Vagina (tissue), 2 donors: Measurements from ENCODE around the gene SOCS4. TPM values are rescaled to one million over a fixed set of nuclear protein-coding genes. Genes with fewer than 3 reads are reported as not detected.

ENCODE experiments used
- DNase-seq, 2 donors: peaks; one replicate each; pipeline ENCODE4 v3.0.0-alpha.2; 2017; ENCODE audit errors: extremely low spot score in 2 of 2
- H3K27ac ChIP-seq: fragments of 200-600 bp; sonication (generic); one replicate; pipeline ENCODE4 v1.5.1; 2019
- H3K27me3 ChIP-seq: fragments of 200-600 bp; sonication (generic); one replicate; pipeline ENCODE4 v1.5.1; 2019
- H3K36me3 ChIP-seq, 2 donors: fragments of 200-600 bp; sonication (generic); one replicate each; pipeline ENCODE4 v1.5.1; 2017 to 2019
- H3K4me1 ChIP-seq: fragments of 200-600 bp; sonication (generic); one replicate; pipeline ENCODE4 v1.5.1; 2019
- H3K4me3 ChIP-seq, 2 donors: fragments of 200-600 bp; sonication (generic); 1 replicate in 1 of 2; 2 replicates in 1 of 2; pipeline ENCODE4 v1.5.1; 2016 to 2019
- H3K9me3 ChIP-seq: fragments of 200-600 bp; sonication (generic); one replicate; pipeline ENCODE4 v1.5.1; 2019
- POLR2A ChIP-seq, 2 donors: fragments of 450-650 bp; IDR thresholded peaks; one replicate each; pipeline ENCODE4 v1.6.1; 2017; ENCODE audit warnings: antibody characterized with exemption in 2 of 2, mild to moderate bottlenecking in 2 of 2, moderate library complexity in 2 of 2
- POLR2AphosphoS5 ChIP-seq, 2 donors: sonication (generic); formaldehyde crosslinking; IDR thresholded peaks; one replicate each; pipeline ENCODE4 v1.9.0; 2017; ENCODE audit warnings: antibody characterized with exemption in 2 of 2, mild to moderate bottlenecking in 2 of 2, low read depth in 1 of 2; ENCODE audit not compliant: insufficient read depth in 1 of 2
- intact Hi-C: fragments of 100-400 bp; cut with DNase I; formaldehyde crosslinking; loops from one replicate; pipeline ENCODE4 v1.15.1; 2023
- total RNA-seq: library from RNA; depleted of rRNA; stranded (reverse); fragments of >200 nt; gene quantifications from one replicate; pipeline ENCODE4 v1.2.3, GENCODE V29; 2016
- TF ChIP-seq, protein P1 (sequence below), 3 experiments: fragments of 450-650 bp in 2 of 3; fragments of 200-600 bp in 1 of 3; sonication (generic) in 1 of 3; IDR thresholded peaks; one replicate each; pipeline ENCODE4 v1.5.1; 2017 to 2019; ENCODE audit warnings: antibody characterized with exemption in 3 of 3, mild to moderate bottlenecking in 2 of 3, moderate library complexity in 2 of 3

SOCS4 gene
- total RNA-seq, 1 donor from 2014 or later = 10.6 TPM

DNA sequence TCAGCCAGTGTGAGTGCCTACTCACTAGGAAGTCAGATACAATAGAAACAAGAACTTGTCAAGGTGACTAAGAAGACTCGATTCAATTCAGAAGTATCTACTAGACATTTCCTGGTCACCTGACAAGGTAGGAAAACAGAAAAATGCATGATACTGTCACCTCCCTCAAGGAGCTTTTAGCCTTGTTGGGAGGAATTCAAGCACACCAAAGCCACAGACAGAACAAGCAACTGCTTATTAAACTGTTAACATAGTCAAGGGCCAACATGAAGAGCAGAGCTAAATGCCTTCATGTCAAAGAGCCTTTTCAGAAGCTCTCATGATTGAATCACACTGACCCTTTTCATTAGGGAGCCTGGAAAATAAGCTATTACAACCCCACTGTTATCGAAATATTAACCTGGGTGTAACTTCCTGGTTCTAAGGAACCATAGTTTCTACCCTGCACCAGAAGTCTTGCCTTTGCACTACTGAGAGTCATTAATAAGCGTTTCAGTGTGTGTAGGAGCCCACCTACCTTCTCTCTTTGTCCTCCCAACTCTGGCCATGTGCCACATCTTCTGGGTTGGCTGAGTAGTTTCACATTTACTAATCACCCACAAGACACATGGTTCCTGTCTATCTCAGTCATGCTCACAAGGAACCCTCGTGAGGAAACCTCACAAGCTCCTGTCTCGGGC is 71.0 kb downstream of the SOCS4 start:
- TF ChIP-seq, protein P1, sequence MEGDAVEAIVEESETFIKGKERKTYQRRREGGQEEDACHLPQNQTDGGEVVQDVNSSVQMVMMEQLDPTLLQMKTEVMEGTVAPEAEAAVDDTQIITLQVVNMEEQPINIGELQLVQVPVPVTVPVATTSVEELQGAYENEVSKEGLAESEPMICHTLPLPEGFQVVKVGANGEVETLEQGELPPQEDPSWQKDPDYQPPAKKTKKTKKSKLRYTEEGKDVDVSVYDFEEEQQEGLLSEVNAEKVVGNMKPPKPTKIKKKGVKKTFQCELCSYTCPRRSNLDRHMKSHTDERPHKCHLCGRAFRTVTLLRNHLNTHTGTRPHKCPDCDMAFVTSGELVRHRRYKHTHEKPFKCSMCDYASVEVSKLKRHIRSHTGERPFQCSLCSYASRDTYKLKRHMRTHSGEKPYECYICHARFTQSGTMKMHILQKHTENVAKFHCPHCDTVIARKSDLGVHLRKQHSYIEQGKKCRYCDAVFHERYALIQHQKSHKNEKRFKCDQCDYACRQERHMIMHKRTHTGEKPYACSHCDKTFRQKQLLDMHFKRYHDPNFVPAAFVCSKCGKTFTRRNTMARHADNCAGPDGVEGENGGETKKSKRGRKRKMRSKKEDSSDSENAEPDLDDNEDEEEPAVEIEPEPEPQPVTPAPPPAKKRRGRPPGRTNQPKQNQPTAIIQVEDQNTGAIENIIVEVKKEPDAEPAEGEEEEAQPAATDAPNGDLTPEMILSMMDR (IDR thresholded peaks at IDR 0.05) = no peak
- peak in 1 of 2 donors; percentile 53 for TF ChIP-seq POLR2AphosphoS5 (IDR thresholded peaks at IDR 0.05; ENCODE audit: insufficient read depth in 1 of 2, low read depth in 1 of 2)
- Histone ChIP-seq H3K27ac (peak overlapping the region; percentile 98), H3K4me1 (peaks cover 62% of the 10 kb centered on the region), H3K9me3 (no peaks in the 10 kb centered on the region), H3K27me3 (no peaks in the 10 kb centered on the region), H3K4me3 (no peak overlapping the region), H3K36me3 (no peaks in the 10 kb centered on the region)
- intact Hi-C loops = no loop called here
- no peak for DNase-seq

GRCh38 chr14:55098561-55098898 is 71.5 kb downstream of the SOCS4 start:
- Histone ChIP-seq H3K4me1 (peaks cover 67% of the 10 kb centered on the region), H3K4me3 (no peak overlapping the region), H3K27ac (peak overlapping the region; percentile 98), H3K9me3 (no peaks in the 10 kb centered on the region), H3K36me3 (no peaks in the 10 kb centered on the region), H3K27me3 (no peaks in the 10 kb centered on the region)
- intact Hi-C loops = no loop called here
- no peak for DNase-seq
- TF ChIP-seq POLR2A (IDR thresholded peaks at IDR 0.05) (no peak), POLR2AphosphoS5 (IDR thresholded peaks at IDR 0.05; ENCODE audit: insufficient read depth in 1 of 2, low read depth in 1 of 2) (no peak)
- TF ChIP-seq, protein P1 (IDR thresholded peaks at IDR 0.05) = no peak

Other genes with a start within 250 kb of the SOCS4 start
- 22.1 TPM for gene GCH1, start 124.4 kb upstream of the SOCS4 start, total RNA-seq
- gene WDHD1, start 137 bp upstream of the SOCS4 start, total RNA-seq = 3.2 TPM
- gene MAPK1IP1L, start 24.4 kb downstream of the SOCS4 start, total RNA-seq = 39.3 TPM
- 417 TPM for gene LGALS3, start 102.0 kb downstream of the SOCS4 start, total RNA-seq
- 2.2 TPM for gene DLGAP5, start 164.3 kb downstream of the SOCS4 start, total RNA-seq
- gene FBXO34, start 244.2 kb downstream of the SOCS4 start, total RNA-seq = 24.6 TPM